NCI-H1694 treated with DMSO at 0.1 percent for 48 hours (cell line): ENCODE measurements around the gene LHPP.

Source experiments
- DNase-seq: peaks from one replicate; lab custom pipeline; 2025; lab: John Stamatoyannopoulos, UW

Gene LHPP

GRCh38 chr10:124595143-124595883 lies 133.7 kb downstream of the LHPP start:
- no peak for DNase-seq

DNA sequence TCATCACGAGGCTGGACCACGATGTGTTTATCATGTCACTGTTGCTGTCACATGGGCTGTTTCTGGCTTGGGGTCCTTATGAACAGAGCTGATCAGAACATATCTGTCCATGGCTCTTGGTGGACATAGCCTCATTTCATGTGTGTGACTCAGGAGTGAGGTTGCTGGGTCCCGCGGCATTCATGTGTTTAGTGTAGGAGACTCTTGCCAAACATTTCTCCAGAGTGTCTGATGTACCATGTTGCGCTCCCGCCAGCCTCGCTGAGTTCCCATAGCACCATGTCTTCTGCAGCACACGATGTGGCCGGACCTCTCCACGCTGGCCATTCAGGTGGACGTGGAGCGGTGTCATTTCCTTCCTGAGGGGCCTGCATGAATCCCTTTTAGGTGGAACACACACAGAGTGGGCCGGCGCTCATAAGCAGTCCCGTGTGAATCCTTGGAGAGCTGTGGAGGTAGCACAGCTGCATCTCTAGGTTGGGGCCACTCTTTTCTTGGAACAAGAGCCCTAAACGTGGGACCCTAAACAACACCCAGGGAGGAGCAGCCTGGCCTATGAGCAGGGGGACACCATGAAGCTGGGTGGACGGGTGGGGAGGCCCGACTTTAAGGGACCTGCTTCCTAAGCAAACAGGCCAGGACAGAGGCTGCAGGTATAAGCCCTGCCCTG lies 134.6 kb downstream of the LHPP start:
- no peak for DNase-seq

GRCh38 chr10:124596962-124597845 lies 135.6 kb downstream of the LHPP start:
- DNase-seq = no peak

DNA sequence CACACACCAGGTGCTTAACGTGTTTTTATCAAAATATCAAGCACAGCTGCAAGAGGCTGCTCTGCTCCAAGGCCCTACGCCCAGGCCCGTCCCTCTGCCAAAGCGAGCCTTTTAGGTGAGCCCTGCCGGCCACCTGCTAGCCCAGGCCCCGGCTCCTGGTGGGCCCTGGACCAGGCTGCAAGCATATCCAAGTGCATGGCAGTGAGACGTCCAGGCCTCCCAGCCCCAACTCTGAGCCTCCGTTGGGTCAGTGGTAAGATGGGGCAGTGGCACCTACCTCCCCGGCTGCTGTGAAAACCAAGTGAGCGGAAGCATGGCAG lies 136.2 kb downstream of the LHPP start:
- no peak for DNase-seq

DNA sequence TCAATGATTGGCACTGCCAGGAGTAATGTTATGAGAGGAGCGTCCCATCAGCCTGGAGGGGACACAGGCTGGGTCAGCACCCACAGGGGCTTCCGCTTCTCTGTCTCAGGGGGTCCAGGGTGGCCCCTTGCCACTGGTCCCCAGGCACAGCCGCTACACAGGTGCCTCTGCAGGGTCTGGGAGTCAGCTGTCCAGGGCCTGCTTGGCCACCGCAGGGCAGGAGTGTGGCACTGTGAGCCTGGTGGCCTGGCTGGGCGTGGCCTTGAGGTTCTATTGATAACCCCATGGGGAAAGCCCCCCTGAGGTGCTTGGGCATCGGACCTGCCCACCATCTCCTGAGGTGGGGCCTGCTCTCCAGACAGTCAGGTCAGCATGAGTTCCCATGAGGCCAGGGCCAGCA lies 136.6 kb downstream of the LHPP start:
- DNase-seq = no peak

- DNase-seq = no peak
Measured at GRCh38 chr10:124598773-124599587, 137.4 kb downstream of the LHPP start.

- no peak for DNase-seq
Measured at GRCh38 chr10:124599588-124600050, 138.0 kb downstream of the LHPP start.

- DNase-seq = no peak
Measured at GRCh38 chr10:124600051-124600880, 138.6 kb downstream of the LHPP start.

DNA sequence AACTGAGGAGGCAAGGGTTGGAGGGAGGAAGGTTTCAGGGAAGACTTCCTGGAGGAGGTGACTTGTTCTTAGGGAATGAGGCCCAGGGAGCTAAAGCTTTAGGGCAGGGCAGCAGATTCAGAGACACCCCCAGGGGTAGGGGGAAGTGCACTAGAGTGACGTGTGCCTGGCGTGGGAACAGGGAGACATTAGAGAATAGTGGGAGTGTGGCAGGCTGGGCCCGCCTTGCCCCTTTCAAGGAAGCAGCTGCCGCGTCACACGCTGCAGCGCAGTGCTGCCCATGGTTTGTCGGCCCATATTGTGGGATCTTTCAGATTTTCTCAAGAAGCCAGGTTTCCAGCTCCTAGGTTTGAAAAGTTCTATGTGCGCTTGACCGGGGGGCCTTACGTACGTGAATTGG lies 139.4 kb downstream of the LHPP start:
- DNase-seq = no peak

DNA sequence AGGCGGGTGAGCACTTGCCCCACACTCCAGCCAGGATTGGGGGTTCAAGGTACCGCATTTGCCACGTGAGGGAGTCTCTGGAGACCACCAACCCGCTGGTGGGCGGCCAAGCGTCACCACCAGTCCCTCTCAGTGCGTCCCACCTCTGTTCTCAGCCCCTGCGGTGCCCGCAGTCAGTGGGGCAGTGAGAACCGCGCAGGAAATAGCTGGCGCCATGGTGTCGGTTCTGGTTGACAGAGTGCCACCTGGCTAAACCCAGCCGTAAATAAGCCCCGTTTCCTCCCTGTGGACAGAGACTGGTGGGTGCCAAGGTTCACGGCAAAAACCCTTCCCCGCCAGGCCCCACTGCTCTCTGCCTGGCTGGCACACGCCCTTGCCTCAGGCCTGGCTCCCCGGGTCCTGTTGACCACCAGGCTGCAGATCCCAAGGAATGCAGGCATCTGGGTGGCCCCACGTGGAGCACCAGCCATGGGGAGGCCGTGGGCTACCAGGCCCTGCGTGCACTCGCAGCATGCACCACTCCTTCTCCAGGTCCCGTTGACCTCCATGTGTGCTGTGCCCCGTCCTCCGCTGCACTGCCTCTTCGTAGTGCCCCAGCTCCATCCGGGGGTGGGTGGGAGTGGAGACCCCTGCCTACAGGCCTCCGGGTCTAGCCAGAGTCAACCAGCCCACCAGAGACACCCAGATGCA lies 140.0 kb downstream of the LHPP start:
- no peak for DNase-seq

- DNase-seq = no peak
Measured at GRCh38 chr10:124602121-124602561, 140.5 kb downstream of the LHPP start.

GRCh38 chr10:124602646-124603365 lies 141.2 kb downstream of the LHPP start:
- DNase-seq = no peak

GRCh38 chr10:124603376-124604213 lies 142.0 kb downstream of the LHPP start:
- no peak for DNase-seq

GRCh38 chr10:124604214-124605000 lies 142.8 kb downstream of the LHPP start:
- DNase-seq = no peak

GRCh38 chr10:124605001-124605370 lies 143.4 kb downstream of the LHPP start:
- no peak for DNase-seq

DNA sequence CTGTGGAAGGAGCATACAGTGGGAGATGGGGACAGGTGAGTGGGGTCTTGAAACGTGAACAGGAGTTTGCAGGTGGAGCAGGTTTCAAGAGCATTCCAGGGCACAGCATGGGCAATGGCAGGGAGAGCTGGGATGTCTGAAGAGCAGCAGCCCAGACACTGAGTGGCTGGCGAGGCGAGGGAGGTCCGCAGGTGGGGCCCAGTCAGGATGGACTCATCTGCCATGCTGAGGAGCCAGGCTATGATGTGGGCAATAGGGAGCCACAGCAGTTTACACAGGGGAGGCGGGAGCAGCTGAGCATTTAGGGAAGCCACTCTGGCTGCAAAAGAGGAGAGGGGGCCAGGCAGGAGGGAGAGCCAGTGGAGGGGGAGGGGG lies 143.8 kb downstream of the LHPP start:
- no peak for DNase-seq

- DNase-seq = no peak
Measured at GRCh38 chr10:124605856-124606812, 144.5 kb downstream of the LHPP start.
